ENCODE results near the gene MIA3. TPM values are rescaled to one million over a fixed set of nuclear protein-coding genes. Genes with fewer than 3 reads are reported as not detected.
A peak's percentile ranks its signal among the peaks of the same experiment; 100 is the strongest.

Gene MIA3
- polyA plus RNA-seq, 1 of the 3 experiments (the other 2 are of a cell fraction) = 51.4 TPM

GRCh38 chr1:222589462-222590302 is 28.2 kb upstream of the MIA3 start, which contains the start of gene TAF1A:
Gene TAF1A (minus strand): TSS chr1:222589933.
- H3K36me3 ChIP-seq (replicated peaks in 1 of 2; ENCODE audit: control insufficient read depth in 1 of 2, insufficient read depth in 2 of 2, low read length in 1 of 2) = peaks cover 20 to 25% of the 10 kb centered on the region in 2 experiments
- ChIA-PET POLR2A (interaction anchor here (0.7 to 1.9 kb wide), 4 partner anchors 9 to 125 kb away, joined by 4 to 5 read pairs (median 4); no protein-coding TSS in a partner anchor), CTCF (interaction anchor here (0.9 to 2.6 kb wide), 6 partner anchors 9 to 135 kb away, joined by 3 to 10 read pairs (median 5); no protein-coding TSS in a partner anchor)
- 0 out of 2 replicates have a peak, but pooled peaks have one; percentile 62 for TF ChIP-seq SIN3A (IDR thresholded peaks at IDR 0.05; ENCODE audit: borderline replicate concordance, low read depth, low read length)
- no peak for TF ChIP-seq FOXJ3 (CRISPR knock-in tag; IDR thresholded peaks at IDR 0.05)
- TF ChIP-seq ELF1 (IDR thresholded peaks at IDR 0.05) = peak; percentile 89
- TF ChIP-seq POLR2AphosphoS5 (IDR thresholded peaks at IDR 0.05; ENCODE audit: low read depth, low read length) = peak; percentile 88
- peak; percentile 73; the same call in 1 of the 2 replicates for TF ChIP-seq TAF1 (IDR thresholded peaks at IDR 0.05; ENCODE audit: borderline replicate concordance, low read depth, low read length)
- peak; percentile 63 for TF ChIP-seq MAX (IDR thresholded peaks at IDR 0.05; ENCODE audit: low read depth)
- peak; percentile 88 for TF ChIP-seq MXI1 (IDR thresholded peaks at IDR 0.05; ENCODE audit: low read depth, low read length)
- TF ChIP-seq GABPA (IDR thresholded peaks at IDR 0.05; ENCODE audit: low read depth) = peak; percentile 93
- no peak for TF ChIP-seq REST (IDR thresholded peaks at IDR 0.05; ENCODE audit: low read depth, low read length)
- peak; percentile 80 for TF ChIP-seq CHD2 (IDR thresholded peaks at IDR 0.05; ENCODE audit: low read length, partially characterized antibody)
- no peak for TF ChIP-seq NRF1 (IDR thresholded peaks at IDR 0.05; ENCODE audit: low read depth, low read length)
- TF ChIP-seq USF2 (IDR thresholded peaks at IDR 0.05; ENCODE audit: borderline replicate concordance, low read depth, low read length) = no peak
- no peak for TF ChIP-seq JUND (IDR thresholded peaks at IDR 0.05)
- peak within 1 kb of the TSS; percentile 74 to 94 for H3K27ac ChIP-seq (ENCODE audit: low read depth in 2 of 2, low read length in 1 of 2)
- peak within 1 kb of the TSS; percentile 72 for H3K9ac ChIP-seq
- H4K20me1 ChIP-seq (ENCODE audit: insufficient read depth) = no peaks in the 10 kb centered on the region
- H3F3A ChIP-seq (replicated peaks; ENCODE audit: insufficient read depth) = no peaks in the 10 kb centered on the region
- H2AFZ ChIP-seq (ENCODE audit: low read depth) = peak within 1 kb of the TSS; percentile 98
- no peaks in the 10 kb centered on the region for H3K9me2 ChIP-seq
- peak; percentile 77 for DNase-seq
- peaks cover 48% of the 10 kb centered on the region for H3K79me2 ChIP-seq (ENCODE audit: insufficient read depth)
- peak within 1 kb of the TSS; percentile 82 for H3K4me2 ChIP-seq
- peaks cover 0 to 14% of the 10 kb centered on the region in 2 experiments; a peak in 3 of 4 replicates for H3K4me1 ChIP-seq (ENCODE audit: control insufficient read depth in 1 of 2, insufficient read depth in 2 of 2, low read depth in 1 of 2, low read length in 1 of 2)
- H3K27me3 ChIP-seq (ENCODE audit: insufficient read depth) = no peaks in the 10 kb centered on the region
- peak within 1 kb of the TSS; percentile 69 to 90 for H3K4me3 ChIP-seq (ENCODE audit: low read depth in 2 of 2, low read length in 1 of 2)
- H3K9me3 ChIP-seq = no peaks in the 10 kb centered on the region
- 1% methylated on average over 40 of the region's 41 CpGs for WGBS (ENCODE audit: low lambda C conversion rate)
